CMK (cell line): ENCODE data around the gene USP10.
"Not testable (repeated sequence)": the region's sequence is repeated elsewhere in the genome, so short reads cannot be mapped to it uniquely, and the experiment has no call there.

Experiments used
- DNase-seq: peaks from one replicate; pipeline ENCODE4 v3.0.0-alpha.2; 2010; ENCODE audit warnings: low read depth

Gene USP10

DNA sequence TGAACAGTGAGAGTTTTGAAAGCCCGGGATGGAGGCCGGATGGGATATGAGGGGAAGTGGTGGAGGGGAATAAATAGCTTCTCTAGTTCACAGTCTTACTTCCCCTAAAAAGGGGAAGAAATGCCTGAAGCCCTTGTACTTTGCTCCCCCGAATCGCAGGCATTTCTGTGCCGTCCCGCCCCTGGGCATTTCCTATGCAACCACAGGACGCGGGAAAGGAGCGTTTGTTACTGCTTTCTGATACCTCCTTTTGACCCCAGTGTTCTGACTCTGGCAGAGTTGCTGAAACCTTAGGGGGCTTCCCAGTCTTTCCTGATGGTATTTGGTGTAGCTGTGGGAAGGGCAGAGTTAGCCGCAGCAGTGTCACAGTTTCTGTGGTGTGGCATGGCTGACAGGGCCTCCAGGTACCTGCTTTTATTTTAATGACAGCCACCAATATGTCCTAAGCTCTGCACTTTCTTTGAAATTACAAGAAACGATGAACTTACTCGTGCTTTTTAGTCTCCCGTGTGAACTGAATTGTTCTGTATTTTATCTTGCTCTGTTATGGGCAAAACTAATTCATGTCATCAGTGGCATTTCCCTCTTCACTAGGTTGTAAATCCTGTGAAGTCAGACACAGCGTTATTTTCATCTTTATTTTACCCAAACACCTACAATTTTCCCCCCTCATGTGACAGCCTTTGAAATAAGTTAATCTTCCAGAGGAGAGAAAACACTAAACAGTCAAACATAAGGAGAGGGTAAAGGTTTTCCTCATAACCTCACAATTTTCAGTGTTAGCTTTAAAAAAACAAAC is 27.1 kb downstream of the USP10 start:
- peak; percentile 35 for DNase-seq

DNA sequence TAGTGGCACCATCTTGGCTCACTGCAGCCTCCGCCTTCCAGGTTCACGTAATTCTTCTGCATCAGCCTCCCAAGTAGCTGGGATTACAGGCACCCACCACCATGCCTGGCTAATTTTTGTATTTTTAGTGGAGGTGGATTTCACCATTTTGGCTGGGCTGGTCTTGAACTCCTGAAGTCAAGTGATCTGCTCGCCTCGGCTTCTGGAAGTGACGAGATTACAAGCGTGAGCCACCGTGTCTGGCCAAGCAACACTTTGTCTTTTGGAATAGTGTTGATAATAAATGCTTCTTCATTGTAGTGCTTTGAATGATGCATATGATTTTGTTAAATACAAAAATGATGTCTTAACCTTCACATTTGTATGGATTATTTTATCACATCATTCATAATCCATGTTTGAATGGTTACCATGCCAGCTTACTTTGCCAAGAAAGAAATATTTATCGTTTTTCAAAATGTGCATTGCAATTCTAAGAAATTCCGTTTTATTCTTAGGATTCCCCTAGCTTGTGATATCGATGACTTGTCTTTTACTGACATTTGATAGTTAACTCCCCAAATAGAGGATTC is 29.1 kb downstream of the USP10 start:
- no peak for DNase-seq

DNA sequence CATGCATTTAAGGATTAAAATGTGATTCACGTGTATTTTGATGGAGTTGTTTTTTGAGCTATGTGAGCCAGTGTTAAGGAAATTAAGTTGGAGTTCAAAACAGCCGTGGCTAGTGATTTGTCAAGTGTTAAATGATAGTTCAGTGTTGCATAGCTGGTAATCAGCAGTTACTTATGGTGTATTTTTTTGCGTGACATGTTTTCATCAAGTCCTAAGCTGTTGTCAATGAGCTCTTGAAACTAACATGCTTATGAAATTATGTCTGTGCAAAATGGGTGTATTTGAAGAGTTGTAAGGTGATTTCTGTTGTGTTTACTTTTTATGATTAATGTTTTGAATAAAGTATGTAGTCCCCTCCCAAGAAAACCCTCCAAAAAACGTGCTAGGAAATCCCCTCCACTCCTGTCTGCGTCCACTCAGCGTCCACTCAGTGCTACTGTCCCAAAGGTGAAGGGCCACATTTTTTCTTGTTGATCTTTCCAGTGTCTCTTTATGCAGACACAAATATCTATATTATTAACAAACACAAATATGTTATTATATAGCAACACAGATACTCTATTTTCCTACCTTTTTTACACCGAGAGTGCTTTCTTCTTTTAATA is 30.0 kb downstream of the USP10 start:
- no peak for DNase-seq

DNA sequence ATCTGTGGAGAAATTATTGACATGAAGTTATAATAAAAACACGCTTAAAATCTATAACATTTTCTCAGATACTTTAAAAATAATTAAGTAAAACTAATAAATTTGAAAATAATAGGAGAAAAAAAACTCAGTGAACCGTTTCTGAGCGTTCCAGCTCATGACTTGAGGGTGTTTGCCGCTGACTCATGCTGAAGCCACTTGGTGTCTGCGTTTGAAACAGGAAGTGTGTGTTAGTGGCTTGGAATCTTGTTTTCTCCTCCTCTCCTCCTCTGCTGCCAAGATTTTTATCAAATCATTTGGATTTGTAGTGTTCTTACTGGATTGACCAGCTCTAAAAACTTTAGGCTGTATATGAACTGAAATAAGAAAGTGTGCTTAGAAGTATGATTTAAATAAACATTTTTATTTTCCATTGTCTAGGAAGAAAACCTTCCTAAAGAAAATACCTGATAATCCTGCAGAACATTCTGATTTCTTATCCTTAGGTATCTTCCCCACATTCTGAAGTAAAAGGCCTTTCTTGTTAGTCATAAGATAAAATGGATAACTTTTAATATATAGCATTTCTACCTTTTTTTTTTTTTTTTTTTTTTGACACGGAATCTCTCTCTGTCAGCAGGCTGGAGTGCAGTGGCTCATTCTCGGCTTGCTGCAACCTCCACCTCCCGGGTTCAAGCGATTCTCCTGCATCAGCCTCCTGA is 30.8 kb downstream of the USP10 start:
- DNase-seq, result peak; percentile 53

DNA sequence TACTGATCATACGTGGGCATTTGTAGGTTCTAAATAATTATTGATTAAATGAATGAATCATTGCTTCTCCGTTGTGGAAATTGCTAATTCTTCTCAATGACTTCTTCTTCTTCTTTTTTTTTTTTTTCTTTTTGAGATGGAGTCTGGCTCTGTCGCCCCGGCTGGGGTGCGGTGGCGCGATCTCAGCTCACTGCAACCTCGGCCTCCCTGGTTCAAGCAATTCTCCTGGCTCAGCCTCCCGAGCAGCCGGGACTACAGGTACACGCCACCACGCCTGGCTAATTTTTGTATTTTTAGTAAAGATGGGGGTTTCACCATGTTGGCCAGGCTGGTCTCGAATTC is 32.5 kb downstream of the USP10 start:
- not testable (repeated sequence) for DNase-seq

DNA sequence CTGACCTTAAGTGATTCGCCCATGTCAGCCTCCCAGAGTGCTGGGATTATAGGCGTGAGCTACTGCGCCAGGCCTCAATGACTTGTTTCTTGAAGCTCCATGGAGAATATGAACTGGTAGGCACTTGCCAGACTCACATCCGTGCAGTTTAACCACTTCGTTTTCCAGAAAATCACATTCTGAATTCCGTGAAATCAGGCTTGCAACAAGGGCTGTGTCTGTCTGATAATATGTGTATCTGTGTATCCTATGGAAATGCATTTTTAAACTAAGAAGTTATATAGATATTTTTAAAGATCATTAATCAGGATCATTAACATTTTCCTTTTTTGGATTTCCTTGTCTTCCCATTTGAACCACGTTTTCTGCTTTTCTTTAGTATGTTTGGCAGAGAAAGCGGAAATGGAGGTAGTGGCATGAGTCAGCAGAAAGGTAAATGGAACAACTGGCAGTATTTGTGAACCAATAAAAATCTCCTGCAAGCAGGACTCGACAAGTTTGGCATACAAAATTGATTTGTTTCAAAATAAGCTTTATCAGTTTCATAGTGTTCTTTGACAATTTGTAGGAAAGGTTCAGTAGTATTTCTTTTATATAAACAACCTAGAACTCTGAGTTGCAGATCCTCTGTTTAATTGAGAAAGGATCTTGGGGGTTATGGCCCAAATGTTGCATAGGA is 33.0 kb downstream of the USP10 start:
- DNase-seq, result no peak

DNA sequence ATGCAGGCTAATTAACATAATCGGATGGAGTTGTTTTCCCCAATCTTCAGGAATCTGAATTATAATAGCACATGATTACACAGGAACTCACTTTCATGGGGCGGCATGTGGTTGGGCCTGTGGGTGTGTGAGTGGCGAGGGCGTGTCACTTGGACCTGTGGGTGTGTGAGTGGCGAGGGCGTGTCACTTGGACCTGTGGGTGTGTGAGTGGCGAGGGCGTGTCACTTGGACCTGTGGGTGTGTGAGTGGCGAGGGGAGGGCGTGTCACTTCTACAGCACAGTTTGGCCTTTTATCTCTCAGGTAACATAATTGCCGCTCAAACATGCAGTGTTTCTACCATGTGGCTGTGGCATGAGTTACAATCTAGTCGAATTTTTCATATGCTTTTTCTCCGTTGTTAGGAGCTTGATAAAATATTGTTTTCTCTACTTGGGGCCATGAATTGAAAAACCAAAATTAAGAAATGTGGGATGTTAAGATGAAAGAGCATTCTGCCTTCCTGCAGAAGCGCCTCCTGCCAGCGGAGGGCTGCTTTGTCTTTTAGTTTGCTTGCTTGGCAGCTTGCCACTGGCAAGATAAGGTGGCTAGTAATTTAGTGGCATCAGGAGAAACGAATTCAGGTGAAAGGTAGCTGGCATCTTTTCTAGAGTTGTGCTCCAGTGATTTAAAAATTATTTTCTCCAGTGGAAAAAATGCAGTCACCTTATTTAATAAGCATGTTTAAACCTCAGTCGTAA is 36.2 kb downstream of the USP10 start:
- DNase-seq, result no peak

DNA sequence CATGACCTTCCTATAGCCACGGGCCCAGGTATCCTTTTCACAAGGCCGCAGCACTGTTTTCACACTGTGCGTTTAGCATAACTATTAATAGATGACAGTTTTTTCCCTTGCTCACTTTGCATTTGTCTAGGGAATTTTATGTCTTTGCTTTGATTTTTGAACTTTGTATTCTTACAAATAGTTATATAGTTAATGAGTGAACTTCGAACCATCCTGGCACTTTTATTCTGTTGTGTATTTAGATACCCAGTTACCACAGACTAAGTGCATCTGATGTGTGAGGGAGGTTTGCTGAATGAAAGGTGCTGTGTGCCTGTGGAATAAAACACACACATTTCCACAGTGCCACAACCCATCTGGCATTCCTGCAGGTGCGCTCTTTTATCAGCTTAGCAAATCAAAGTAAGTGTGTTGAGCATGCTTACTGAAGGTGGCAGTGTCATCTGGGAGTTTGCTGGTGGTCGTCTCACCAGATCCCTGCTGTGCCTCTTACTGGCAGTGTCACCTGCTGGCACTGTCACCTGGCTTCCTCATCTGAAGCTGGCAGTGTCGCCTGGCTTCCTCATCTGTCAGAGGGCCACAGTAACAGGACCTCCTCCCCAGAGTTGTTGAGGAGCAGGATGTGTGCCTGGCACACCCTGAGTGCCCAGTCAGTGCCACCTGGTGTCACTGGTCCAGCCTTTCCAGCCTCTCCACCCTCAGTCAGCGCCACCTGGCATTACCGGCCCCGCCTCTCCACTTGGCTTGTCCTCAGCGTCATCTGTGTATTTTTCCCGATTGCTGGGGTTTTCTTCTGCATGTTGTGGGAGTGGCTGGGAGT is 37.6 kb downstream of the USP10 start:
- DNase-seq, result no peak

DNA sequence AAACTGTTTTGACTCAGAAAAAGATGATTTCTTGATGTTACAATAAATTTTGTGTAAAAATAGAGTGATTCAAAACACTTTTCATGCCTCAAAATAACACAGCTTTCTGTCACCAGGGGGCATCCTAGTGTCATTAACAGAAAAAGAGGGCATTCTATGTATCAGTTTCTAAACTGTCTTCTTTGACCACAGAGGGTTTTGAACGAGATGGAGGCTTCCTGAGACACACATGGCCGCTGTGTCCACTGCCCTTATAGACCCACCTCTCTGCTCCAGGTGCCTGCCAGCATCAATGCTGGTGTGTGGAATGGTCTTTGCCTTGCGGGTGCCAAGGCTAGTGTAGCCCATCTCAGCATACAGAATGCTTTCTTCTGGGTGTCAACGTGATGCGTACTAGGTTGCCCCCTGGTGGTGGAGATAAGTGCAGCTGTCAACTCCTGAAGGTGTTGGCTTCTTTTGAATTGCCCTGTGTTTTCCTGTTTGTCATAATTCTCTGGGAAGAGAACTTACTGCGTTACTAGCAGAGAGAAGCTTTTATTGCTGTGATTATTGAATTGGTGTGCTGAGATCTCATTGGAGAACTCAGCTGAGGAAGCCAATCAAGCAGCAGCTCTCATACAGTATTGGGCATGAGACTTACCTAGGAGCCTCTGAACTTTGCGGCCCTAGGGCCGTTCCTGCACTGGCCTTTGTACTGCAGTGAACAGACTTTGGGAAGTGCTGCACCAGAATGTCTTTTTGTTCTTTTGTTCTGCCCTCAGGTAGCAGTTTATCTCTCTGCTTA is 38.6 kb downstream of the USP10 start:
- DNase-seq, result peak; percentile 57

DNA sequence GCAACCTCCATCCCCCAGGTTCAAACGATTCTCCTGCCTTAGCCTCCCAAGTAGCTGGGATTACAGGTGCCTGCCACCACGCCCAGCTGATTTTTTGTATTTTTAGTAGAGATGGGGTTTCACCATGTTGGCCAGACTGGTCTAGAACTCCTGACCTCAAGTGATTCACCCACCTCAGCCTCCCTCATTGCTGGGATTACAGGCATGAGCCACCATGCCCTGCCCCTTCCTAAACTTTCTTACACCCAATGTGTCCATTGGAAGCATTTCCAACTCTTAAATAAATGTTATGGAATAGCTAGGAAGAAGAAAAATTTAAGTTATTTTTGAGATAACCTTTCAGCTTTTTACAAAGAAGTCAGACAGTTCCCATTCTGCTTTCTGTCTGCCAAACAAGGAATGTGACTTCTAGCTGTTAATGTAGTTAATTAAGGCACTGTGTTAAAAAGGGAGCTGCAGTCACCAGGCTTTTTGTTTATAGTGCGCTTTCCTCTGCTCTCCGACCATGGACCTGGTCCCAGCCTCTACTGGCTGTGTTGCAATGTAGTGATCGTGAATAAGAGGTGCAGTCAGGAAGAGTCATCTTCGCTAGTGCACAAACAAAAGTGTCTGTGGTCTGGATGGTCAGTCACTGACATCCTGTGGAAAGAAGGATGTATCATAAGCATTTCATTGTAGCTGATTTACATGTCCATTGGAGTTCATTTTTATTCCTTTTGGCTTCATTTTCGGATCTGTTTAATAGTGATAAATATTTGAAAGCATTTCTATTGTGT is 39.7 kb downstream of the USP10 start:
- DNase-seq, result no peak

DNA sequence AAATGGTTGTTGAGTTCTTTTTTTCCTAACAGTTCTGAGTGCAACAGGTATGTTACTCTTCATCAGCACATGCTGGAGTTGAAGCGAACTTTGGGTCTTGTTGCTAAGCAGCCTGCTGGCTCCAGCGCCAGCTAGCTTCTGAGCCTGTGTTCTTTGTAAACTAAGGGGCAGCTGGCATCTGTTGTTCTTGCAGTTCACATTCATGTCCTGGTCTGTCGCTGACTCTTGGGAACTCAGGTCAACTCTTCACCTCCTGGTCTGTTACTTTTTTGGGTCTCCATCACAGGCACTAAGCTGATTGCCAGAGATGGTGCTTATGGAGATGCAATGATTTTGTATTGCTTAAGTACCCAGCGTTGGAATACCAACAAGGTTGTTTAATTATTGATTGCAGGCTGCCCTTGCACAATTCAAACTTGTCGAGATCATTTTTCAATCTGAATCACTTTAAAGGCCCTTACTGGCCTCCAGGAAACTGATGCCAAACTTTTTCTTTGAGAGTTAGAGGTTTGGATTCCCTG is 40.9 kb downstream of the USP10 start:
- DNase-seq, result no peak

DNA sequence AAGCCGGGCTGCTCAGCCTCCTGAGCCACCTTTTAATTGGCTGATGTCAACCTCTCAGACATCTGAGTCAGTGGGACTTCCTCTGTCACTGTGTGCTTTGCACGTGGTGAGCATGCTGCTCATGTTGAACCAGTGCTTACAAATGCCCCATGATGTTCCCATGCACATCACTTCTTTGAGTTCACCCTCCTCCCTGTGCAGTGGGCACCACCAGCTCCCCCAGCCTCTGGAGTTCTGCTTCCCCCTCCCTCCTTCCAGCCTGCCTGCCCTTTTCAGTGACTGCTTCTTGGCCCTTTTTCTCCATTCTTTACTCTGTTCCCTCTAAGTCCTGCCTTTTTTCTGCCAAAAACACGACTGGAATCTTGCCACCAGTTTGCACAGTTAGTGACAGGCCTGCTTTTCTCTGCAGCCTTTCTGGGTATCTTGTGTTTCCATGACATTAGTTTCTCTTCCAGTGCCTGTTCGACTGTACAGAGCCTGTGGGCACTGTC is 41.6 kb downstream of the USP10 start:
- DNase-seq, result no peak

DNA sequence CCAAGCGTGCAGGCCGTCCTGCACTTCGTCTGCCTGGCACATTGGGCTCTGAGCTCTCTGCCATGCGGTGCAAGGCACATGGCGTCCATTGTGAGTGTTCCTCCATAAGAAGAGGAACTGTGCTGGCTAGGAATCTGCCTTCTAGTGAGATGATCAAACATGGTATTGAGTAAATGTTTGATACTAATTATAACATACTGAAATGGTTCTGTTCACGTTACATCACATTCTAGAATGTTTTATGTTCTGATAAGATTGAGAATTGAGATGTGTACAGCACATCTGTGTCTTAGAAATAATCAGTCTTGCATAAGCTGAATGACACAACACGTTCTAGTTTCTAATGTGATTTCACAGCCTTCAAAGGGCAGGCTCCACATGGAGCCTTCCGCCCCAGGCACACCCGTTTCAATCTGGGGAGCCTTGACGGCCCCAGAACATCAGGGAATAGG is 42.9 kb downstream of the USP10 start:
- DNase-seq, result no peak

DNA sequence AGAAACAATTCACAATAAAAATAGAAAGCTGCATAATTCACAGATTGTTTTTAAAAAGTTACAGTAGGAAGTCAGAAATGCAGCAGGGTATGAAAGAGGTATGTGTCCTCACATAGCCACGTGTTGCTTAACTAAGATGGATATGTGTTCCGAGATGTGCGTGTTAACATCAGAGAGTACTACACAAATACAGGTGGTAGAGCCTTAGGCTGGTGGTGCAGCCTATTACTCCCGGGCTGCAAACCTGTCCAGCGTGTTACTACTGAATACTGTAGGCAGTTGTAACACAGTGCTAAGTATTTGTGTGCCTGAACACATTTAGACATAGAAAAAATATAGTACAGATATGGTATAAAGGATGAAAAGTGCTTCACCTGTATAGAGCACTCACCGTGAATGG is 46.4 kb downstream of the USP10 start:
- no peak for DNase-seq

DNA sequence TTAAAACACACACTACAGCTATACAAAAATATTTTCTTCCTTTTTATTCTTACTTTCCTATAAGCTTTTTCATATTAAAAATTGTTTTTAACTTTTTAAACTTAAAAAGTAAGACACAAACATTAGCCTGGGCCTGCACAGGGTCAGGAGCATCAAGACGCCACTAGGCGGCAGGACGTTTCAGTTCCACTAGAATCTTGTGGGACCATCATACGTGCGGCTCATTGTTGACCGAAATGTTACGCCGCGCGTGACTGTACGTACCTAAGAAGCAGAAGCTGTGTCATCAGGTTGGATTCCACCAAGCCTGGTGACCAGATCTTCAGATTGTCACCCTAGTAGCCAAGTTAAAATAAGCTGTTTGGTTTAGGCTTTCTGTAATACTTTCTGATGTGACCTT is 47.1 kb downstream of the USP10 start:
- DNase-seq, result no peak

DNA sequence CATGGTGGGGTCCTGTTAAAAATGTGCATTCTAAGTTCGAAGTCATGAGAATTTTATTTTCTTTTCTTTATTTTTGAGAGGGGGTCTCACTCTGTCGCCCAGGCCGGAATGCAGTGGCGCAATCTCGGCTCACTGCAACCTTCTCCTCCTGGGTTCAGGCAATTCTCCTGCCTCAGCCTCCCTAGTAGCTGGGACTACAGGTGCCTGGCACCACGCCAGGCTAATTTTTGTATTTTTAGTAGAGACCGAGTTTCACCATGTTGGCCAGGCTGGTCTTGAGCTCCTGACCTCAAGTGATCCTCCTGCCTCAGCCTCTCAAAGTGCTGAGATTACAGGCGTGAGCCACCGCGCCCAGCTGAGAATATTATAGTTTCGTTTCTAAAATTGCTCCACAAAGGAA is 48.4 kb downstream of the USP10 start:
- not testable (repeated sequence) for DNase-seq

DNA sequence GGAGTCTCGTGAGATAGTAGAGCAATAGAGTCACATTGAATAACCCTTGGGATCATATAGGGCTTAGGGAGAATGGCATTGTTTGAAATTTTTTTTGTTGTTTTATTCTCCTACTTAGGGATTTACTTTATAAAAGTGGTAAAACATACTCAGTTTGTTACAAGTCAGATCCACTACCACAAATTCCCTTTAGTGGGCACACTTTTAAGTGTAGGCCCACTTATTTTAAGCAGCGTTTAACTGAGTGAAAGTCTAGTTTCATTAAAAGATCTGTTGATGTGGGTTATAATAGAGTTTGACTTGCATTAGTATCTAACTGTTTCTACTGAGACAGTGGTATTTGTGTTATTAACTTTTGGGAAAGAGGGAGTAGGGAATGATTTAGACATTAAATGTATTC is 49.3 kb downstream of the USP10 start:
- no peak for DNase-seq

DNA sequence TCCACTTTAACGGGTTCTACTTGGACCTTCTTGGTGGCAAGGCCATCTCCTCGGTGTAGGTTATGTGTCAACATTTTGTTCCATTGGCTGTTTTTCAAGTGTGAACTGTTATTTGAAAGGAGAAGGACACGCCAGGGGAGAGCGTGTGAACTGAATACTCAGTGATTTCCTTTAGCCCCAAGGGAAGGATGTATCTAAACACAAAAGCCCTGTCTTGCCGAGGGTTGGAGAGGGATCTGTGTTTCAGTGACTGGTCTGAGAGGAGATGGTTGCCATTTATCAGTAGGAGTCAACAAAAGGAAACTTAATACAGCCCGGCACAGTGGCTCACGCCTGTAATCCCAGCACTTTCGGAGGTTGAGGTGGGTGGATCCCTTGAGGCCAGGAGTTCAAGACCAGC is 50.0 kb downstream of the USP10 start:
- DNase-seq, result no peak

DNA sequence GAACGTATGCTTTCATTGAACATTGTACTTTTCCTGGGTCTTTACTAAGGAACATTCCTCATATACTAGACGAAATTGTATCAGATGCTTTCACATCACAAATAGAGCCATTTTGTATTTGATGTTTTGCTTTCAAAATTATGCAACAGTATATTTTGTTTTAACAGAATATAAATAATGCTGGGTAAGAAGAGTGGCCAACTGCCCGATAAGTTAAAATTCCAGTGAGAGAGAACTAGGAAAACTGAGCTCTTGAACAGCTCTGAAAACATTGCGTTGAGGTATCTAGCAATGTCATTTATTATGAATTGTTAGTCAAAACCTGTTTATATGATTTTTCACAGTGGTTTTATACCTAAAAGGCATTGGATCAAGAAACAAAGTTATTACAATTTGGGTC is 50.8 kb downstream of the USP10 start:
- no peak for DNase-seq
